K562 (cell line): Measurements from ENCODE around the gene UVRAG.

Source experiments
- BHLHE40 ChIP-seq: IDR thresholded peaks from 2 replicates; pipeline ENCODE4 v1.6.1; 2011; ENCODE audit warnings: low read length, improper control_type of control experiment
- PRPF4 ChIP-seq: fragments of 200-400 bp; formaldehyde crosslinking; IDR thresholded peaks from one replicate; pipeline ENCODE4 v1.6.1; 2017; ENCODE audit warnings: low read length, low read depth, mild to moderate bottlenecking; ENCODE audit not compliant: insufficient read depth, poor library complexity, severe bottlenecking
- TCF7 ChIP-seq: sonication (generic); IDR thresholded peaks from 2 replicates; pipeline ENCODE4 v1.6.1; 2016; ENCODE audit warnings: antibody characterized with exemption, borderline replicate concordance
- TF ChIP-seq, protein P1 (sequence below): sonication (generic); formaldehyde crosslinking; IDR thresholded peaks from 2 replicates; pipeline ENCODE4 v1.8.1; 2022; ENCODE audit warnings: missing genetic modification reagents

DNA sequence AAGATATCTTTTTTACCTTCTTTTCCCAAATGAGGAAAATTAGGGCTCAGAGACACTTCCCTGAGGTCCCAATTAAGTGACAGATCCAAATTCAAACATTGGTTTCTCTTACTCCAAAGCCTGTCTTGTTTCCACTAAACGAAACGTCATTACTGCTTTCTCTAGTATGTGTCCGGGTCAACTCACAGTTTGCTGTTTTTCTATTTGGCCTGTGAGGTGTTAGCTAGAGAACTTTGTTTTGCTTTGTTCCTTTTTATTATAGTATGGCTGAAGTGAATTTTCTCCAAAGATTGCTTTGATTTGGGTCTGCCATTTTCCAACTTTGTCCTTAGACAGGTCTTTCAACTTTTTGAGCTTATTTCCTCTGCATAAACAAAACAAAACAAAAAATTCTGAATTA is 179.6 kb downstream of the UVRAG start:
- TF ChIP-seq TCF7 (no peak), BHLHE40 (no peak), PRPF4 (no peak)
- TF ChIP-seq, protein P1, sequence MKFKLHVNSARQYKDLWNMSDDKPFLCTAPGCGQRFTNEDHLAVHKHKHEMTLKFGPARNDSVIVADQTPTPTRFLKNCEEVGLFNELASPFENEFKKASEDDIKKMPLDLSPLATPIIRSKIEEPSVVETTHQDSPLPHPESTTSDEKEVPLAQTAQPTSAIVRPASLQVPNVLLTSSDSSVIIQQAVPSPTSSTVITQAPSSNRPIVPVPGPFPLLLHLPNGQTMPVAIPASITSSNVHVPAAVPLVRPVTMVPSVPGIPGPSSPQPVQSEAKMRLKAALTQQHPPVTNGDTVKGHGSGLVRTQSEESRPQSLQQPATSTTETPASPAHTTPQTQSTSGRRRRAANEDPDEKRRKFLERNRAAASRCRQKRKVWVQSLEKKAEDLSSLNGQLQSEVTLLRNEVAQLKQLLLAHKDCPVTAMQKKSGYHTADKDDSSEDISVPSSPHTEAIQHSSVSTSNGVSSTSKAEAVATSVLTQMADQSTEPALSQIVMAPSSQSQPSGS (CRISPR knock-in tag) = no peak
